Hepatocyte (in vitro differentiated cells): ENCODE results near the gene MRGPRX2. TPM values are rescaled to one million over a fixed set of nuclear protein-coding genes. Genes with fewer than 3 reads are reported as not detected.

Experiments used
- DNase-seq: peaks from one replicate; pipeline ENCODE4 v3.0.0-alpha.2; 2016; ENCODE audit warnings: low spot score
- H2AFZ ChIP-seq: fragments of 200-600 bp; sonication (generic); 2 replicates; pipeline ENCODE4 v1.6.0; 2016; ENCODE audit warnings: antibody characterized with exemption, mild to moderate bottlenecking
- H3K27ac ChIP-seq: fragments of 200-600 bp; sonication (generic); 2 replicates; pipeline ENCODE4 v1.5.1; 2016; ENCODE audit warnings: mild to moderate bottlenecking
- H3K27me3 ChIP-seq: fragments of 200-600 bp; sonication (generic); 2 replicates; pipeline ENCODE4 v1.6.1; 2016
- H3K36me3 ChIP-seq: fragments of 200-600 bp; sonication (generic); replicated peaks from 2 replicates; pipeline ENCODE4 v1.5.1; 2016; ENCODE audit warnings: low read depth; ENCODE audit not compliant: insufficient read depth
- H3K4me1 ChIP-seq: fragments of 200-600 bp; sonication (generic); 2 replicates; pipeline ENCODE4 v1.5.1; 2016; ENCODE audit warnings: mild to moderate bottlenecking, moderate library complexity; ENCODE audit not compliant: insufficient read depth
- H3K4me2 ChIP-seq: fragments of 200-600 bp; sonication (generic); 2 replicates; pipeline ENCODE4 v1.6.0; 2016
- H3K4me3 ChIP-seq: fragments of 200-600 bp; sonication (generic); 2 replicates; pipeline ENCODE4 v1.5.1; 2016; ENCODE audit warnings: mild to moderate bottlenecking
- H3K79me2 ChIP-seq: fragments of 200-600 bp; sonication (generic); 2 replicates; pipeline ENCODE4 v1.6.0; 2017; ENCODE audit warnings: mild to moderate bottlenecking
- H3K9me2 ChIP-seq: fragments of 200-600 bp; sonication (generic); replicated peaks from 2 replicates; pipeline ENCODE4 v1.6.0; 2017; ENCODE audit warnings: mild to moderate bottlenecking; ENCODE audit not compliant: insufficient read depth
- H3K9me3 ChIP-seq: fragments of 200-600 bp; sonication (generic); 2 replicates; pipeline ENCODE4 v1.5.1; 2016; ENCODE audit warnings: low read depth, mild to moderate bottlenecking
- H4K20me1 ChIP-seq: fragments of 200-600 bp; sonication (generic); 2 replicates; pipeline ENCODE4 v1.6.0; 2016; ENCODE audit warnings: mild to moderate bottlenecking; ENCODE audit not compliant: insufficient read depth, poor library complexity, severe bottlenecking
- EZH2 ChIP-seq: fragments of 200-600 bp; sonication (generic); IDR thresholded peaks from 2 replicates; pipeline ENCODE4 v1.6.1; 2016; ENCODE audit warnings: antibody characterized with exemption, mild to moderate bottlenecking, borderline replicate concordance
- EZH2phosphoT487 ChIP-seq: fragments of 200-600 bp; sonication (generic); IDR thresholded peaks from one replicate; pipeline ENCODE4 v1.6.1; 2018; ENCODE audit warnings: antibody characterized with exemption, mild to moderate bottlenecking, low read depth, moderate library complexity; ENCODE audit not compliant: unreplicated experiment, severe bottlenecking
- WGBS: methylation state at CpG from one replicate; pipeline ENCODE4 v1.1.6; 2016; ENCODE audit warnings: low lambda C conversion rate; ENCODE audit errors: missing lambda C conversion rate; 5-methylcytosine and 5-hydroxymethylcytosine counted together
- polyA plus RNA-seq: library from polyadenylated mRNA; unstranded; fragments of >200 nt; fragmentation: Nextera tagmentation; extraction: Ambion mirVana; gene quantifications from 2 replicates; pipeline ENCODE4 v1.2.1, GENCODE V29; 2016
- total RNA-seq: library from RNA; depleted of rRNA; stranded (reverse); fragments of >200 nt; gene quantifications from 2 replicates; pipeline ENCODE4 v1.2.3, GENCODE V29; 2014
- TF ChIP-seq, protein P1 (sequence below): fragments of 200-600 bp; sonication (generic); IDR thresholded peaks from 2 replicates; pipeline ENCODE4 v1.5.1; 2016; ENCODE audit warnings: antibody characterized with exemption, mild to moderate bottlenecking; ENCODE audit not compliant: poor library complexity

Gene MRGPRX2
- total and polyA plus RNA-seq, 2 experiments from 2014 or later = not detected

DNA sequence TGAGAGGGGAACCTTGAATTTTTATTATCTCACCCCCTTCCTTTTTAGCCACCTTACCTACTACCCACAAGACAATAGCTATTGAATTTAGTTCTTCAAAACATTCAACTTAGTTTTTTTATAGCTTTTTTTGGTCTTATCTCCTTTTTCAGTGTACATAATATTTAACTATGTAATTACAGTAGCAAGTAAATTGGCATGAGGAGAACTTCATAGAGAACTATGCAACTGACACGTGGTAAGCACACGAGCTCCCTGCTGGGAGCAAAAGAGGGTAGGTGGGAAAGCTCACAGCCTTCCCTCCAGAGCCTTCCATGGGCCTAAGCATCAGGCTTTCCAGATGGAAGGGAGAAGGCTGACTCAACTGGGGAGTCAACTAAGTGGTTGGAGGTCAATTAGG is 34.3 kb upstream of the MRGPRX2 start:
- 45% methylated on average over 2 of the region's 2 CpGs for WGBS

DNA sequence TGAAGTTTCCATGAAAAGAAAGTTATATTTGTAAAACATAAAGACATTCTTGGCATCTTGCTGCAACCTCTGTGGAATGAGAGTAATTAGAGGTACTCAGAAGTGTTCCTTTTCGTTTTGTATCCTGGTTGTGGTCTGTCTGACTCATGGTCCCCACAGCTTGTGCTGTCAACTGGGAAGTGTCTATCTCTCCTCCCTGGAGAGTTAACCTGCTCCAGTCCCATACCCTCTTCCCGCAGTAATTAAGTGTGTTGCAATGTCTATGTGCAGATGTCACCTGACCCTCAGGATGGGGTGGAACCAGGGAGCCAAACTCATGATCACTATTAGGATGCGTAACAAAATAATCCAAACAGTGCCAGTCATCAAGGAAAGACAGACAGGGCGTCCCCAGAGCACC is 33.5 kb upstream of the MRGPRX2 start:
- Histone ChIP-seq H3K27me3 (no peaks in the 10 kb centered on the region), H4K20me1 (no peaks in the 10 kb centered on the region), H3K4me1 (no peaks in the 10 kb centered on the region), H3K79me2 (no peaks in the 10 kb centered on the region), H3K4me3 (no peak overlapping the region), H3K9me2 (no peaks in the 10 kb centered on the region), H3K4me2 (no peak overlapping the region), H2AFZ (no peak overlapping the region), H3K36me3 (no peaks in the 10 kb centered on the region), H3K27ac (no peak overlapping the region), H3K9me3 (no peaks in the 10 kb centered on the region)
- TF ChIP-seq EZH2phosphoT487 (no peak), EZH2 (no peak)
- TF ChIP-seq, protein P1, sequence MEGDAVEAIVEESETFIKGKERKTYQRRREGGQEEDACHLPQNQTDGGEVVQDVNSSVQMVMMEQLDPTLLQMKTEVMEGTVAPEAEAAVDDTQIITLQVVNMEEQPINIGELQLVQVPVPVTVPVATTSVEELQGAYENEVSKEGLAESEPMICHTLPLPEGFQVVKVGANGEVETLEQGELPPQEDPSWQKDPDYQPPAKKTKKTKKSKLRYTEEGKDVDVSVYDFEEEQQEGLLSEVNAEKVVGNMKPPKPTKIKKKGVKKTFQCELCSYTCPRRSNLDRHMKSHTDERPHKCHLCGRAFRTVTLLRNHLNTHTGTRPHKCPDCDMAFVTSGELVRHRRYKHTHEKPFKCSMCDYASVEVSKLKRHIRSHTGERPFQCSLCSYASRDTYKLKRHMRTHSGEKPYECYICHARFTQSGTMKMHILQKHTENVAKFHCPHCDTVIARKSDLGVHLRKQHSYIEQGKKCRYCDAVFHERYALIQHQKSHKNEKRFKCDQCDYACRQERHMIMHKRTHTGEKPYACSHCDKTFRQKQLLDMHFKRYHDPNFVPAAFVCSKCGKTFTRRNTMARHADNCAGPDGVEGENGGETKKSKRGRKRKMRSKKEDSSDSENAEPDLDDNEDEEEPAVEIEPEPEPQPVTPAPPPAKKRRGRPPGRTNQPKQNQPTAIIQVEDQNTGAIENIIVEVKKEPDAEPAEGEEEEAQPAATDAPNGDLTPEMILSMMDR = no peak
- WGBS = 63% methylated on average over 4 of the region's 4 CpGs
- no peak for DNase-seq

More for the DNA sequence above, 34.3 kb upstream of the MRGPRX2 start:
- DNase-seq = no peak
- H3K36me3 ChIP-seq = no peaks in the 10 kb centered on the region
- H3K27me3 ChIP-seq = no peaks in the 10 kb centered on the region
- no peaks in the 10 kb centered on the region for H4K20me1 ChIP-seq
- H3K79me2 ChIP-seq = no peaks in the 10 kb centered on the region
- H2AFZ ChIP-seq = no peak overlapping the region
- H3K9me3 ChIP-seq = no peaks in the 10 kb centered on the region
- no peaks in the 10 kb centered on the region for H3K9me2 ChIP-seq
- TF ChIP-seq EZH2phosphoT487 = no peak
- TF ChIP-seq, protein P1 = no peak
- H3K4me1 ChIP-seq = no peaks in the 10 kb centered on the region
- H3K4me3 ChIP-seq = no peak overlapping the region
- H3K4me2 ChIP-seq = no peak overlapping the region
- no peak overlapping the region for H3K27ac ChIP-seq

- H3K4me1 ChIP-seq = no peaks in the 10 kb centered on the region
- DNase-seq = no peak
Measured at GRCh38 chr11:19092850-19093249, 32.3 kb upstream of the MRGPRX2 start.

More at GRCh38 chr11:19092850-19093249, 32.3 kb upstream of the MRGPRX2 start:
- Histone ChIP-seq H3K9me2 (no peaks in the 10 kb centered on the region), H4K20me1 (no peaks in the 10 kb centered on the region), H3K4me3 (no peak overlapping the region), H3K4me2 (no peak overlapping the region), H2AFZ (no peak overlapping the region), H3K79me2 (no peaks in the 10 kb centered on the region), H3K27ac (no peak overlapping the region), H3K36me3 (no peaks in the 10 kb centered on the region), H3K27me3 (no peaks in the 10 kb centered on the region), H3K9me3 (no peaks in the 10 kb centered on the region)
- TF ChIP-seq, protein P1 = no peak
- no peak for TF ChIP-seq EZH2
- TF ChIP-seq EZH2phosphoT487 = no peak
- 97% methylated on average over 2 of the region's 2 CpGs for WGBS
